ENCODE measurements around the gene POLR1C.
"Not testable (repeated sequence)": the region's sequence is repeated elsewhere in the genome, so short reads cannot be mapped to it uniquely, and the experiment has no call there.

The POLR1C gene

DNA sequence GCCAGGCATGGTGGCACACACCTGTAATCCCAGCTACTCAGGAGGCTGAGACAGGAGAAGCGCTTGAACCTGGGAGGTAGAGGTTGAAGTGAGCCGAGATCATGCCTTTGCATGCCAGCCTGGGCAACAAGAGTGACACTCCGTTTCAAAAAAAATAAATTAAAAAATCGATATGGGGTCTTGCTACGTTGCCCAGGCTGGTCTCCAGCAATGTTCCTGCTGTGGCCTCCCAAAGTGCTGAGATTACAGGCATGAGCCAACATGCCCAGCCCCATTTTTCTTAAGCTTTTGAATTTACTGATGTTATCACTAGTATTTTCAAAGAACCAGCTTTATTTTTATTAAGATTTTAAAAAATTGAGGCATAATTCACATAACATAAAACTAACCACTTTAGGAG, 23.6 kb downstream of the POLR1C start:
- H3K36me3 ChIP-seq (ENCODE audit: low read depth) = peaks cover 87% of the 10 kb centered on the region
- ATAC-seq (ENCODE audit: low read depth) = no peak
- TF ChIP-seq CTCF (IDR thresholded peaks at IDR 0.05; ENCODE audit: poor library complexity, severe bottlenecking) = no peak
- H3K27me3 ChIP-seq (ENCODE audit: insufficient read depth, poor library complexity, severe bottlenecking) = no peaks in the 10 kb centered on the region
- H3K4me3 ChIP-seq (ENCODE audit: severe bottlenecking) = no peak overlapping the region
- H3K9me3 ChIP-seq (ENCODE audit: severe bottlenecking) = no peaks in the 10 kb centered on the region
- no peak overlapping the region for H3K27ac ChIP-seq (ENCODE audit: poor library complexity, severe bottlenecking)
- H3K4me1 ChIP-seq (ENCODE audit: insufficient read depth, poor library complexity, severe bottlenecking) = no peaks in the 10 kb centered on the region
- DNase-seq (ENCODE audit: low spot score) = no peak

GRCh38 chr6:43541774-43542471, 25.0 kb downstream of the POLR1C start:
- Histone ChIP-seq H3K4me1 (ENCODE audit: insufficient read depth, poor library complexity, severe bottlenecking) (no peaks in the 10 kb centered on the region), H3K36me3 (ENCODE audit: low read depth) (peaks cover 95% of the 10 kb centered on the region), H3K9me3 (ENCODE audit: severe bottlenecking) (no peaks in the 10 kb centered on the region), H3K27me3 (ENCODE audit: insufficient read depth, poor library complexity, severe bottlenecking) (no peaks in the 10 kb centered on the region), H3K27ac (ENCODE audit: poor library complexity, severe bottlenecking) (no peak overlapping the region), H3K4me3 (ENCODE audit: severe bottlenecking) (no peak overlapping the region)
- TF ChIP-seq CTCF (IDR thresholded peaks at IDR 0.05; ENCODE audit: poor library complexity, severe bottlenecking) = no peak
- ATAC-seq (ENCODE audit: low read depth) (no peak), DNase-seq (ENCODE audit: low spot score) (no peak)

- Histone ChIP-seq H3K27ac (ENCODE audit: poor library complexity, severe bottlenecking) (no peak overlapping the region), H3K4me3 (ENCODE audit: severe bottlenecking) (no peak overlapping the region), H3K9me3 (ENCODE audit: severe bottlenecking) (no peaks in the 10 kb centered on the region), H3K4me1 (ENCODE audit: insufficient read depth, poor library complexity, severe bottlenecking) (no peaks in the 10 kb centered on the region), H3K36me3 (ENCODE audit: low read depth) (peaks cover 100% of the 10 kb centered on the region), H3K27me3 (ENCODE audit: insufficient read depth, poor library complexity, severe bottlenecking) (no peaks in the 10 kb centered on the region)
- ATAC-seq (ENCODE audit: low read depth) (no peak), DNase-seq (ENCODE audit: low spot score) (no peak)
- TF ChIP-seq CTCF (IDR thresholded peaks at IDR 0.05; ENCODE audit: poor library complexity, severe bottlenecking) = no peak
These were observed 27.6 kb downstream of the POLR1C start for GRCh38 chr6:43544461-43544860.

- TF ChIP-seq CTCF (IDR thresholded peaks at IDR 0.05; ENCODE audit: poor library complexity, severe bottlenecking) = no peak
- no peaks in the 10 kb centered on the region for H3K9me3 ChIP-seq (ENCODE audit: severe bottlenecking)
- no peaks in the 10 kb centered on the region for H3K4me1 ChIP-seq (ENCODE audit: insufficient read depth, poor library complexity, severe bottlenecking)
- H3K27ac ChIP-seq (ENCODE audit: poor library complexity, severe bottlenecking) = no peak overlapping the region
- no peak for DNase-seq (ENCODE audit: low spot score)
- no peak for ATAC-seq (ENCODE audit: low read depth)
- H3K4me3 ChIP-seq (ENCODE audit: severe bottlenecking) = no peak overlapping the region
- no peaks in the 10 kb centered on the region for H3K27me3 ChIP-seq (ENCODE audit: insufficient read depth, poor library complexity, severe bottlenecking)
- peaks cover 100% of the 10 kb centered on the region for H3K36me3 ChIP-seq (ENCODE audit: low read depth)
These were observed 30.3 kb downstream of the POLR1C start for GRCh38 chr6:43547222-43547621.

GRCh38 chr6:43557620-43558019, 40.7 kb downstream of the POLR1C start:
- H3K27me3 ChIP-seq (ENCODE audit: insufficient read depth, poor library complexity, severe bottlenecking); H3K4me3 ChIP-seq (ENCODE audit: severe bottlenecking); ATAC-seq (ENCODE audit: low read depth); DNase-seq (ENCODE audit: low spot score); H3K27ac ChIP-seq (ENCODE audit: poor library complexity, severe bottlenecking); H3K4me1 ChIP-seq (ENCODE audit: insufficient read depth, poor library complexity, severe bottlenecking); H3K9me3 ChIP-seq (ENCODE audit: severe bottlenecking): not testable (repeated sequence)
- peaks cover 100% of the 10 kb centered on the region for H3K36me3 ChIP-seq (ENCODE audit: low read depth)
